Neural cell (in vitro differentiated cells): ENCODE data around the gene PSRC1.

Experiments used
- CTCF ChIP-seq: fragments of 450-650 bp; IDR thresholded peaks from 2 replicates; pipeline ENCODE4 v1.5.1; 2014; ENCODE audit warnings: antibody characterized with exemption, mild to moderate bottlenecking, moderate library complexity; ENCODE audit not compliant: poor library complexity, severe bottlenecking
- EP300 ChIP-seq: fragments of 450-650 bp; conservative IDR thresholded peaks from 2 replicates; pipeline ENCODE4 v1.6.1; 2014; ENCODE audit warnings: antibody characterized with exemption, mild to moderate bottlenecking, moderate library complexity; ENCODE audit not compliant: poor library complexity, severe bottlenecking
- EZH2 ChIP-seq: fragments of 200-600, 300-800 bp; shearing (Covaris generic), sonication (generic); IDR thresholded peaks from 2 replicates; pipeline ENCODE4 v1.6.1; 2014; ENCODE audit warnings: antibody characterized with exemption, low read length, borderline replicate concordance, mild to moderate bottlenecking; ENCODE audit not compliant: insufficient read depth, poor library complexity, severe bottlenecking

GRCh38 chr1:109256971-109257681 is 25.8 kb downstream of the PSRC1 start:
- TF ChIP-seq CTCF (no peak), EP300 (no peak), EZH2 (no peak)
